ENCODE measurements around the gene C2orf72. TPM values are rescaled to one million over a fixed set of nuclear protein-coding genes. Genes with fewer than 3 reads are reported as not detected.
"Not testable (repeated sequence)": the region's sequence is repeated elsewhere in the genome, so short reads cannot be mapped to it uniquely, and the experiment has no call there.

Gene C2orf72
- polyA plus RNA-seq, 10 donors = 0.41 to 1.1 (median 0.56) TPM

DNA sequence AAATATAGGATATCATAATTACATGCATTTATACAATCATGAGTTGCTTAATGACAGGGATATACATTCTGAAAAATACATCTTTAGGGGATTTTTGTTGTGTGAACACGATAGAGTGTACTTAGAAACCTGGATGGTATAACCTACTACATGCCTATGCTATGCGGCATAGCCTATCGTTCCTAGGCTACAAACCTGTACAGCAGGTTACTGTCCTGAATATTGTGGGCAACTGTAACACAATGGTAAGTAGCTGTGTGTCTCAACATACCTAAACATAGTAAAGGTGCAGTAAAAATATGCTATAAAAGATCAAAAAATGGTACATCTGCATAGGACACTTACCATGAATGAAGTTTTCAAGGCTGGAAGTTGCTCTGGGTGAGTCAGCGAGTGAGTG is 6.5 kb downstream of the C2orf72 start:
- DNase-seq = no peak

DNA sequence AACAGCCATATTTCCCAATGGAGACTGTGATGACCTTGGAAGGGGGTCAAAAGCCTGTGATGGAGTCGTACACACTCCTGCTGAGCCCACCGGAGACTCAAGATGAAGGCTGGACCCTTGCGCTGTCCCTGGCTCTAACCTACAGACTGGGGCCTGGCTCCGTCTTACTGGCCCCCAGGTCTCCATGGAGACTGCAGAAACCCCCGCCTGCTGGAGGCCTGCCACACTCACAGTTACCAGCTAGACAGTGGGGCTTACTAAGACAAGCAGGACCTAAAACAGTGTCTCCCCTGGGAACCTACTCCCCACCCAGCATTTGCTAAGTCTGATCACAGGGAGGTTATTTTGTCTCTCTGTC is 9.6 kb downstream of the C2orf72 start:
- DNase-seq = no peak

DNA sequence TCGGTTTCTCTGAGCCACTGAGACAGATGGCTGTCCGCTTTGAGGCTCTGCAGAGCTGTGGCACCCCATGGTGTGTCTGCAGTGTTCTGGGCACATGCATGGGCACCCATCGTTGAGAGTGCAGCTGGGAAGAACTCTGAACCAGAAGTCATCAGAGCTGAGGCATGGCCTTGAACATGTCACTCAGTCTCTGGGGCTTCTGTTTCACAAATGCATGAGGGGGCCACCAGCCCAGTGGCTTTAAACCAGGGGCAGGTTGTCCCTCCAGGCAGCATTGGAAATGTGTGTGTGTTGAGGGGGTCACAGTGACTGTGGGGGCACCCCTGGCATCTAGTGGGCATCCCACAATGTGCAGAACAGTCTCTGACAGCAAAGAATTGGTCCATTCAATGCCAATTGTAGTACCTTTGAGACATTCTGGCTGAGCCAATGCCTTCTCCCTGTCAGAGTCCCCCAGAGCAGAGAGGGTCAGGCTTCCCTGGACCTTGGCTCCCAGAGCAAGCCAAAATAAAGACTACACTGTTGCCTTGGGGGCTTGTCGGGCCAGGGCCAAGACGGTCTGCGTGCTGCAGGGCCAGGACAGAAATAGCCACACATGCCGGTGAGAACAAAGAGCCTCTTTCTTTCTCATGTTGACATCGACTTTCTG is 10.1 kb downstream of the C2orf72 start:
- no peak for DNase-seq

- DNase-seq = no peak
Measured at GRCh38 chr2:231047923-231048915, 10.9 kb downstream of the C2orf72 start.

DNA sequence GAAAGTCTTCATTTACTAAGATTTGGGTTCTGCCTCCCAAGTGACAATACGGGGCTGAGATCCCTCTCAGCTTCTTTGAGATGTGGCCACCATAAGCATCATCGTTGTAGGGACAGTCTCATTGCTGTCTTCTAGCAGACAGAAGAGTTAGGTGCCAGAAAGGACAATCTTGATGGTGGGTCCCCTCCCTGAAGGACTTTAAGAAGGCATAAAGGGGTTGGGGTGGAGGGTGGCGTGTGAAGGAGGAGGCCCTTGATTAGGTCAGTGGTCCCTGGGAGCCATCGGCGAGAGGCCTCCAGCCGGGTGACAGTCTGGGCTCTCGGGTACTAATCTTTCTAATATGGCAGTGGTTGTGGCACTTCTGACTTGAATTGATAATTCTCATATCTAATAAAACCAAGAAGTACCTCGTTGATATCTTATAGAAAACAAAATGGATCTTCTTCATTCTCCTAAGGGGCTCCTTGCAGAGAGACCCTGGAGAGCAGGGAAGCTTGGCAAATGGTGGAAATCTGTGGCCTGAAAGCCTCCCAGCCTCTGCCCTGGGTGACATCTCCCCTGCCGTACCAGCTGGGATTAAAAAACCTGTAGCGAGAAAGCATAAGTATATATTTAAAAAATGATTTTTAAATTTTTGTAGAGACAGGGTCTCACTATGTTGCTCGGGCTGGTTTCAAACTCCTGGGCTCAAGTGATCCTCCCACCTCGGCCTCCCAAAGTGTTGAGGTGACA is 12.1 kb downstream of the C2orf72 start:
- DNase-seq = no peak

GRCh38 chr2:231050018-231050901 is 12.9 kb downstream of the C2orf72 start:
- DNase-seq = no peak

DNA sequence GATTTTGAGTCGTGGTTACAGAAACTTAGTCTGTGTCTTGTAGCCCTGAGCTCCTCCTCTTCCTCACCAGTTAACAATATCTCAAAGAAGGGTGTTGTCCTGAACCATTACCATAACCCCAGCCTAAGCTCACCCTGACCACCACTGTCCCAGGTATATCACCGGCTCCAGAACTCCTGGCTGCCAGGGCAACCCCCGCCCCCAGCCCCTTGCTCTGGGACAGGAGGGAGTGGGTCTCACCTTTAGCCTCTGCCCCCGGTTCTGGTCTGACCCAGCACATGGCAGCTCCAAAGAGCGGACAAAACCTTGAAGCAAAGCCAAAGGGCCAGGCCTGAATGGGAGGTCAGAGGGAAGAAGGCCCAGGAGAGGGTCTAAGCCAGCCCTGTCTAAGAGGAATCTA is 13.8 kb downstream of the C2orf72 start:
- DNase-seq = no peak

DNA sequence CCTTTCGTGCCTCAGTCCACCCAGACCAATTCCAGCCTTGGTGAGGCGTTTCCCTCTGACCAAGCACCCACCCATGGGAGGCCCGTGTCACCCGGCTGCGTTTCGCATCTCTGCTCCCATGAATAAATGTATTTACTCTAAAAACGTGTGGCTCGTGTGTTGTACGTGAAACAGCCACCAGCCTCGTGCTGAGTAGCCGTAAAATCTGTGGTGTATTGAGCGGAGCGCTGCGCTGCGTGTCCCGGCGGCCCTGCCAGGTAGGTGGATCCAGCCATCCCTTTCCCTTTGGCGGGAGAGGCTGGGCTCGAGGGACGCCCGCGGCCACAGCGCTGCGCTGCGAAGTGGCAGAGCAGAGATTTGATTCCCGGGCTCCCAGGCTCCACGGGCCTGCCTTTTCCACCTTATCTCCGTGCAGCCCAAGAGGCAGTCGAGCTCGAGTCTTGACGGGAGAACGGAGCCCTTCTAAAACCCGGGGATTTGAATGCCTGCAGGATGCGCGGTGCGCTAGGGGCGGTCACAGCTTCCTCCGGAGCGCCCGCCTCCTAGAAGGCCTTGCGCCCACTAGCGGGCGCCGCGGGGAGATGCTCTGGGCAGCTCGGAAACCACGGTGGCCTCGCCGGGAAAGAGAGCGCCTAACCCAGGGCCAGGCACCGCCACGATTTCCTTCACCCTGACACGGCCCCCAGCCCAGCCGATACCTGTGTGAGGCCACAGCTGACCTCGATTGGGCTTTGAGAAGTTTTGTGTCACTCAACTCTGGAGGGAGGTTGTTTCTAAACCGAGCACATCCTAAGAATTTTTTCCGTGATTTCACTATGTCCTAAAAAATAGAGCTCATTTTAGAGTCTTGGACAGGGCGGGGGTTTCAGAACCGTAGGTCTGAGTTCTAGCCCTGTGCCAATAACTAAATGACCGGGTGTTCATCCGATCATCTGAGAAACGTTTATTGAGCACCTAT is 15.4 kb downstream of the C2orf72 start:
- peak; percentile 74 to 94 (median 88) for DNase-seq

- DNase-seq = no peak
Measured at GRCh38 chr2:231053846-231054245, 16.5 kb downstream of the C2orf72 start.

GRCh38 chr2:231056453-231057416 is 19.4 kb downstream of the C2orf72 start, which contains the start of gene PSMD1:
Gene PSMD1 (plus strand): TSS chr2:231056867. CDS start chr2:231057026, 159 bp downstream.
- peak; percentile 93 to 99 (median 96) for DNase-seq

- DNase-seq = no peak
Measured at GRCh38 chr2:231057590-231057989, 20.3 kb downstream of the C2orf72 start.

- no peak for DNase-seq
Measured at GRCh38 chr2:231058761-231059550, 21.6 kb downstream of the C2orf72 start.

- DNase-seq = no peak
Measured at GRCh38 chr2:231059756-231060155, 22.4 kb downstream of the C2orf72 start.

DNA sequence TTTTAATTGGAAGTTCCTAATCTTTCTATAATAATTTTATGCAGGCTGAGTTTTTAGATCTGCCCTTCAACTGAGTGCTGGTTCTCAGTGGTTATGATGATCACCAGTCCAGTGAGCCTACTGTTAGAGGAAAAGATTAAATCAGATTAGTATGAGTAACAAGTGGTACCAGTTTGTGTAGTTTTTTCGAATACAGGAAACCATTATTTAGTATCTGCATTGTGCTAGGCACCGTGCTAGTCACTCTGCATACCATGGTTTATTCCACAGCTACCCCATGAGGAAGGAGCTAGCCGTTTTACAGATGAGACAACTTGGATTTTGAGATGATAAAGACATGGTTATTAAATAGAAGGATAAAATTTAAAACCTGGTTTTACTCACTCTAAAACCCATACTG is 25.5 kb downstream of the C2orf72 start:
- DNase-seq = no peak

DNA sequence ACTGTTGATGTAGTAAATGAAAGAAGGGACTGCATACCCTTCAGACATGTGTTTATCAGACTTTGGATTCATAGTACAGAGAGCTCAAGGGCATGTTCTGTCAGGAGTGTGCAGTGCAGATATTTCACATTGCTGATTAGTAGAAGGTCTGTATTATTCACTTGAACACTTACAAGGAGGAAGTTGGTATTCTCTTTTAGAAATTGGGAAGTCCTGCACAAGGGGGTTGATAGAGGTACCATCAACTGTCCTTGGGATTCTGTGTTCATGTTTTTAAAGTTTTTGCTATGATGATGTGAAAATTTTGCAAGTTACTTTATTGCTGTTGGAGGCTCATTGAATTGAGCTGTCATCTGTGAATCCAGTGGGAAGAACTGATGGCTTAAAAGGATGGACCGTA is 26.0 kb downstream of the C2orf72 start:
- no peak for DNase-seq

DNA sequence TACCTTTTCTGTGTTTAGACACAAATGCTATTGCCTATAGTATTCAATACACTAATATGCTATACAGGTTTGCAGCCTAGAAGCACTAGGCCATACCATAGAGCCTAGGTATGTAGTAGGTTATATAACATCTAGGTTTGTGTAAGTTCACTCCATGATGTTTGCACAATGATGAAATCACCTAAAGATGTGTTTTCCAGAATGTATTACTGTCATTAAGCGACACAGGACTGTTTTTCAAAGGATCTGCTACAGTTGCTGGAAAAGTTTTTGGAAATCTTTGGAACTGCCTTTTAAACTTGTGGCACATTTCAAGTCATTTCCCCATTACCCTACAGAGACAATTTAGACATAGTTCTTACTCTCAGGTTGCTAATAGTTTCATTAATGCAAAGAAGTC is 28.6 kb downstream of the C2orf72 start:
- no peak for DNase-seq

DNA sequence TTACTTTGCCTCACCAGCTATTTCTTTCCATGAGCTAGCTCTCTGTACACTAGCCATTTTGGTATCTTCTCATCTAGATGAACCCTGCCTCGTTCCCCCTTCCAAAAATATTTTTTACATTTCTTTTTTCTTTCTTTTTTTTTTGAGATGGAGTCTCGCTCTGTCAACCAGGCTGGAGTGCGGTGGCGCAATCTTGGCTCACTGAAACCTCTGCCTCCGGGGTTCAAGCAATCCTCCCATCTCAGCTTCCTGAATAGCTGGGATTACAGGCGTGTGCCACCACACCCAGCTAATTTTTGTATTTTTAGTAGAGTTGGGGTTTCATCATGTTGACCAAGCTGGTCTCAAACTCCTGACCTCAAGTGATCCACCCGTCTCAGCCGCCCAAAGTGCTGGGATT is 30.2 kb downstream of the C2orf72 start:
- DNase-seq = not testable (repeated sequence)

Data from muscle of back (tissue), 11 donors.